ENCODE results near the gene LDLRAD4.

- TF ChIP-seq GATA3 (IDR thresholded peaks at IDR 0.05; ENCODE audit: low read depth, low read length) (no peak), GATA2 (IDR thresholded peaks at IDR 0.05; ENCODE audit: low read depth, low read length) (no peak)
Observed at GRCh38 chr18:13572721-13573120, 354.2 kb downstream of the LDLRAD4 start.
